ENCODE data around the gene LYSMD3. TPM values are rescaled to one million over a fixed set of nuclear protein-coding genes. Genes with fewer than 3 reads are reported as not detected.

LYSMD3 gene
- total RNA-seq, 4 donors from 2014 or later = 12.9 to 21.2 (median 16.3) TPM

GRCh38 chr5:90514520-90514919 is 14.9 kb downstream of the LYSMD3 start:
- Histone ChIP-seq H3K9me3 (no peaks in the 10 kb centered on the region), H3K4me3 (no peak overlapping the region), H3K4me1 (no peaks in the 10 kb centered on the region), H3K27me3 (no peaks in the 10 kb centered on the region), H3K27ac (replicated peaks in 1 of 4) (no peak overlapping the region), H3K36me3 (peaks cover 0 to 13% (median 2%) of the 10 kb centered on the region in 4 donors)
- WGBS = 86% methylated on average over 3 of the region's 3 CpGs
- TF ChIP-seq POLR2A (IDR thresholded peaks at IDR 0.05; ENCODE audit: low read depth) (no peak), CTCF (IDR thresholded peaks at IDR 0.05) (no peak), EP300 (IDR thresholded peaks at IDR 0.05) (no peak), POLR2AphosphoS5 (IDR thresholded peaks at IDR 0.05) (no peak)
- no peak for DNase-seq (ENCODE audit: extremely low spot score)
- intact Hi-C loops (cut with DNase I) = loop anchor here (5.0 kb wide), 1 partner anchor 37 kb away; no protein-coding TSS in a partner anchor

GRCh38 chr5:90510438-90510837 is 18.9 kb downstream of the LYSMD3 start:
- Histone ChIP-seq H3K4me3 (no peak overlapping the region), H3K9me3 (no peaks in the 10 kb centered on the region), H3K36me3 (no peaks in the 10 kb centered on the region), H3K27me3 (no peaks in the 10 kb centered on the region), H3K27ac (replicated peaks in 1 of 4) (no peak overlapping the region), H3K4me1 (no peaks in the 10 kb centered on the region)
- DNase-seq (ENCODE audit: extremely low spot score) = no peak
- TF ChIP-seq EP300 (IDR thresholded peaks at IDR 0.05) (no peak), CTCF (IDR thresholded peaks at IDR 0.05) (no peak), POLR2A (IDR thresholded peaks at IDR 0.05; ENCODE audit: low read depth) (no peak), POLR2AphosphoS5 (IDR thresholded peaks at IDR 0.05) (no peak)
- 100% methylated on average over 1 of the region's 1 CpG for WGBS
- intact Hi-C loops (cut with DNase I) = loop anchor here (5.0 kb wide), 1 partner anchor 33 kb away; no protein-coding TSS in a partner anchor

GRCh38 chr5:90506221-90506620 is 23.2 kb downstream of the LYSMD3 start:
- Histone ChIP-seq H3K27ac (replicated peaks in 1 of 4) (no peak overlapping the region), H3K9me3 (no peaks in the 10 kb centered on the region), H3K36me3 (no peaks in the 10 kb centered on the region), H3K4me1 (no peaks in the 10 kb centered on the region), H3K4me3 (no peak overlapping the region), H3K27me3 (no peaks in the 10 kb centered on the region)
- TF ChIP-seq EP300 (IDR thresholded peaks at IDR 0.05) (no peak), POLR2AphosphoS5 (IDR thresholded peaks at IDR 0.05) (no peak), CTCF (IDR thresholded peaks at IDR 0.05) (no peak), POLR2A (IDR thresholded peaks at IDR 0.05; ENCODE audit: low read depth) (no peak)
- intact Hi-C loops (cut with DNase I) = no loop called here
- no peak for DNase-seq (ENCODE audit: extremely low spot score)

- H3K36me3 ChIP-seq = no peaks in the 10 kb centered on the region
- no peak for DNase-seq (ENCODE audit: extremely low spot score)
- no peak for TF ChIP-seq CTCF (IDR thresholded peaks at IDR 0.05)
- no peak for TF ChIP-seq POLR2A (IDR thresholded peaks at IDR 0.05; ENCODE audit: low read depth)
- no peak for TF ChIP-seq EP300 (IDR thresholded peaks at IDR 0.05)
- no peak for TF ChIP-seq POLR2AphosphoS5 (IDR thresholded peaks at IDR 0.05)
- no peak overlapping the region for H3K4me3 ChIP-seq
- 94% methylated on average over 2 of the region's 2 CpGs for WGBS
- H3K9me3 ChIP-seq = no peaks in the 10 kb centered on the region
- intact Hi-C loops (cut with DNase I) = no loop called here
- no peaks in the 10 kb centered on the region for H3K4me1 ChIP-seq
- H3K27me3 ChIP-seq = no peaks in the 10 kb centered on the region
- no peak overlapping the region for H3K27ac ChIP-seq (replicated peaks in 1 of 4)
Observed at GRCh38 chr5:90504743-90505142, 24.6 kb downstream of the LYSMD3 start.

- Histone ChIP-seq H3K36me3 (no peaks in the 10 kb centered on the region), H3K4me1 (no peaks in the 10 kb centered on the region), H3K27me3 (no peaks in the 10 kb centered on the region), H3K27ac (replicated peaks in 1 of 4) (no peak overlapping the region), H3K4me3 (no peak overlapping the region), H3K9me3 (no peaks in the 10 kb centered on the region)
- no peak for DNase-seq (ENCODE audit: extremely low spot score)
- WGBS = 67% methylated on average over 1 of the region's 1 CpG
- no peak for TF ChIP-seq POLR2AphosphoS5 (IDR thresholded peaks at IDR 0.05)
- TF ChIP-seq CTCF (IDR thresholded peaks at IDR 0.05) = no peak
- no peak for TF ChIP-seq POLR2A (IDR thresholded peaks at IDR 0.05; ENCODE audit: low read depth)
- no peak for TF ChIP-seq EP300 (IDR thresholded peaks at IDR 0.05)
- intact Hi-C loops (cut with DNase I) = no loop called here
Observed at GRCh38 chr5:90503596-90503995, 25.8 kb downstream of the LYSMD3 start.
